Measurements from ENCODE around the gene METTL26.
A peak's percentile ranks its signal among the peaks of the same experiment; 100 is the strongest.
"Not testable (repeated sequence)": the region's sequence is repeated elsewhere in the genome, so short reads cannot be mapped to it uniquely, and the experiment has no call there.

METTL26 gene

GRCh38 chr16:600781-601180 lies 35.3 kb downstream of the METTL26 start:
- no peak for TF ChIP-seq Cebpa-rat (IDR thresholded peaks at IDR 0.05)
- no peak overlapping the region for H3K4me3 ChIP-seq
- peaks cover 51% of the 10 kb centered on the region for H4K20me1 ChIP-seq
- peaks cover 52% of the 10 kb centered on the region for H3K36me3 ChIP-seq
- no peaks in the 10 kb centered on the region for H3K27me3 ChIP-seq
- H3K4me1 ChIP-seq: peaks cover 21% of the 10 kb centered on the region
- H3K27ac ChIP-seq: no peak overlapping the region
- H3K9ac ChIP-seq: no peak overlapping the region
- H3K9me3 ChIP-seq: peaks cover 30% of the 10 kb centered on the region
- H3K4me2 ChIP-seq: no peak overlapping the region

- no peak overlapping the region for H3K4me3 ChIP-seq
- peaks cover 13% of the 10 kb centered on the region; the same call in 1 of the 2 replicates for H3K9me3 ChIP-seq
- peaks cover 38% of the 10 kb centered on the region for H3K4me1 ChIP-seq
- H3K27me3 ChIP-seq: no peaks in the 10 kb centered on the region
- H3K9ac ChIP-seq: no peak overlapping the region
- H4K20me1 ChIP-seq: peaks cover 68% of the 10 kb centered on the region
- no peak for TF ChIP-seq Cebpa-rat (IDR thresholded peaks at IDR 0.05)
- peaks cover 37% of the 10 kb centered on the region for H3K36me3 ChIP-seq
- no peak overlapping the region for H3K4me2 ChIP-seq
- H3K27ac ChIP-seq: no peak overlapping the region
Observed at GRCh38 chr16:598823-599739, 37.0 kb downstream of the METTL26 start.

GRCh38 chr16:597655-598054 lies 38.5 kb downstream of the METTL26 start:
- not testable (repeated sequence) for H3K27ac ChIP-seq, H3K27me3 ChIP-seq, H3K9me3 ChIP-seq, H3K4me2 ChIP-seq, H3K4me3 ChIP-seq, H3K9ac ChIP-seq
- Histone ChIP-seq H4K20me1 (peaks cover 71% of the 10 kb centered on the region), H3K4me1 (peaks cover 52% of the 10 kb centered on the region), H3K36me3 (peaks cover 37% of the 10 kb centered on the region)

GRCh38 chr16:596736-597060 lies 39.4 kb downstream of the METTL26 start:
- Histone ChIP-seq H3K4me3 (no peak overlapping the region), H3K4me2 (peak overlapping the region; percentile 65), H3K4me1 (peaks cover 62% of the 10 kb centered on the region), H4K20me1 (peaks cover 72% of the 10 kb centered on the region), H3K27ac (peak overlapping the region; percentile 46; the same call in 1 of the 2 replicates), H3K27me3 (no peaks in the 10 kb centered on the region), H3K36me3 (peaks cover 37% of the 10 kb centered on the region), H3K9me3 (peaks cover 8% of the 10 kb centered on the region; the same call in 1 of the 2 replicates), H3K9ac (no peak overlapping the region)
- no peak for TF ChIP-seq Cebpa-rat (IDR thresholded peaks at IDR 0.05)

- peaks cover 8% of the 10 kb centered on the region; the same call in 1 of the 2 replicates for H3K9me3 ChIP-seq
- H3K4me2 ChIP-seq: peak overlapping the region; percentile 65
- H3K27me3 ChIP-seq: no peaks in the 10 kb centered on the region
- TF ChIP-seq Cebpa-rat (IDR thresholded peaks at IDR 0.05): no peak
- H3K9ac ChIP-seq: no peak overlapping the region
- no peak overlapping the region for H3K4me3 ChIP-seq
- peaks cover 73% of the 10 kb centered on the region for H4K20me1 ChIP-seq
- H3K4me1 ChIP-seq: peaks cover 66% of the 10 kb centered on the region
- peaks cover 35% of the 10 kb centered on the region for H3K36me3 ChIP-seq
- peak overlapping the region; percentile 46; the same call in 1 of the 2 replicates for H3K27ac ChIP-seq
Observed at GRCh38 chr16:595942-596735, 40.0 kb downstream of the METTL26 start.

GRCh38 chr16:595094-595528 lies 41.0 kb downstream of the METTL26 start:
- H3K27ac ChIP-seq: no peak overlapping the region
- peaks cover 32% of the 10 kb centered on the region for H3K36me3 ChIP-seq
- no peak for TF ChIP-seq Cebpa-rat (IDR thresholded peaks at IDR 0.05)
- H3K9ac ChIP-seq: 0 out of 2 replicates have a peak overlapping the region, but pooled peaks have one; percentile 24
- H3K27me3 ChIP-seq: no peaks in the 10 kb centered on the region
- H3K4me2 ChIP-seq: peak overlapping the region; percentile 65
- H3K4me3 ChIP-seq: no peak overlapping the region
- peaks cover 73% of the 10 kb centered on the region for H4K20me1 ChIP-seq
- peaks cover 65% of the 10 kb centered on the region for H3K4me1 ChIP-seq
- H3K9me3 ChIP-seq: peaks cover 8% of the 10 kb centered on the region; the same call in 1 of the 2 replicates

GRCh38 chr16:593807-594206 lies 42.3 kb downstream of the METTL26 start:
- no peak for TF ChIP-seq Cebpa-rat (IDR thresholded peaks at IDR 0.05)
- H3K4me3 ChIP-seq: no peak overlapping the region
- peak overlapping the region; percentile 76 for H3K27ac ChIP-seq
- peaks cover 65% of the 10 kb centered on the region for H3K4me1 ChIP-seq
- H3K36me3 ChIP-seq: peaks cover 22% of the 10 kb centered on the region
- H3K4me2 ChIP-seq: peak overlapping the region; percentile 96
- H3K9me3 ChIP-seq: 0 out of 2 replicates have a peak, but pooled peaks cover 2% of the 10 kb centered on the region
- H3K27me3 ChIP-seq: no peaks in the 10 kb centered on the region
- H3K9ac ChIP-seq: peak overlapping the region; percentile 61
- peaks cover 71% of the 10 kb centered on the region for H4K20me1 ChIP-seq

GRCh38 chr16:593406-593805 lies 42.7 kb downstream of the METTL26 start:
- H3K4me2 ChIP-seq: peak overlapping the region; percentile 96
- H3K4me3 ChIP-seq: no peak overlapping the region
- TF ChIP-seq Cebpa-rat (IDR thresholded peaks at IDR 0.05): no peak
- H3K36me3 ChIP-seq: peaks cover 18% of the 10 kb centered on the region
- peak overlapping the region; percentile 61 for H3K9ac ChIP-seq
- no peaks in the 10 kb centered on the region for H3K9me3 ChIP-seq
- H3K27ac ChIP-seq: peak overlapping the region; percentile 76
- H3K27me3 ChIP-seq: no peaks in the 10 kb centered on the region
- H3K4me1 ChIP-seq: peaks cover 65% of the 10 kb centered on the region
- H4K20me1 ChIP-seq: peaks cover 74% of the 10 kb centered on the region

- Histone ChIP-seq H3K4me3 (no peak overlapping the region), H3K27ac (peak overlapping the region; percentile 76), H3K36me3 (peaks cover 14% of the 10 kb centered on the region), H3K4me2 (peak overlapping the region; percentile 96), H3K4me1 (peaks cover 71% of the 10 kb centered on the region), H3K9me3 (no peaks in the 10 kb centered on the region), H3K27me3 (no peaks in the 10 kb centered on the region), H3K9ac (peak overlapping the region; percentile 61), H4K20me1 (peaks cover 81% of the 10 kb centered on the region)
- TF ChIP-seq Cebpa-rat (IDR thresholded peaks at IDR 0.05): peak; percentile 93
Observed at GRCh38 chr16:592518-593306, 43.4 kb downstream of the METTL26 start.
